ENCODE measurements around the gene CBY3.
"Not testable (repeated sequence)": the region's sequence is repeated elsewhere in the genome, so short reads cannot be mapped to it uniquely, and the experiment has no call there.

CBY3 gene

GRCh38 chr5:179668391-179668790, 12.4 kb downstream of the CBY3 start:
- DNase-seq, result no peak

DNA sequence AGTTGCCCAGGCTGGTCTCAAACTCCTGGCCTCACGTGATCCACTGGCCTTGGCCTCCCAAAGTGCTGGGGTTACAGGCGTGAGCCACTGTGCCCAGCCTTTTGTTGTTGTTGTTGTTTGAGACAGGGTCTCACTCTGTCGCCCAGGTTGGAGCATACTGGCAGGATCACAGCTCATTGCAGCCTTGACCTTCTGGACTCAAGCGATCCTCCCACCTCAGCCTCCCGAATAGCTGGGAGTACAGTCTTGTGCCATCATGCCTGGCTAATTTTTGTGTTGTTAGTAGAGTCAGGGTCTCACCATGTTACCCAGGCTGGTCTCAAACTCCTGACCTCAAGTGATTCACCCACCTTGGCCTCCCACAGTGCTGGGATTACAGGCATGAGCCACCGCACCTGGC, 19.2 kb downstream of the CBY3 start:
- not testable (repeated sequence) for DNase-seq

DNA sequence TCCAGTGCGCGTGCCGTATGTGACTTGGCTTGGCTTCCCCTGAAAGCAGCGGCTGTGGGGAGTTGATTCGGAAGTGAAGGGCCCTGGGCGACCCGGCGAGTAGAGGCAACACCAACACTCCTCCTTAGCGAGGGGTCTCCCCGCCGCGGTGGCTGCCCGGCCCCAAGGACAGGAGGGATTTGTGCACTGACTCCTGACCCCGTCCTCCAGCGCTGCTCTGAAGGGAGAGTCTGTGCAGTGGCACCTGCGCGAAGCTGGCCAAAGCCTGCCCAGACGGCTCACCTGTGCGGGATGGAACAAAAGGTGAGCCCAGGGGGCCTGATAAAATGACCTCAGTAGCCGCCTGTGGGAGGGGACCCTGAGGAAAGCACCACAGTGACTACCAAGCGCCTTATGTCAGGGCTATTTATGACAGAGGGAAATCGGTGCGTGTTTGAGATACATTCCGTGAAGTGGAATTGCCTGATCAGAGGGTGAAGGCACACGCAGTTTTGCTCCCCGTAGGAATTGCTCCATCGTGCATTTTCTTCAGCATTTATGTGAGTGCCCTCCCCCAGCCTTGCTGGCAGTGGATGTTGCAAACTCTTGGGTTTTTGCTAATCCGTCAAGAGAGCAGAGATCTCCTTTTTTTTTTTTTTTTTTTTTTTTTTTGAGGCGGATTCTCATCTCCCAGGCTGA, 22.5 kb downstream of the CBY3 start:
- DNase-seq, result not testable (repeated sequence)

GRCh38 chr5:179657302-179658178, 23.3 kb downstream of the CBY3 start:
- DNase-seq, result not testable (repeated sequence)

DNA sequence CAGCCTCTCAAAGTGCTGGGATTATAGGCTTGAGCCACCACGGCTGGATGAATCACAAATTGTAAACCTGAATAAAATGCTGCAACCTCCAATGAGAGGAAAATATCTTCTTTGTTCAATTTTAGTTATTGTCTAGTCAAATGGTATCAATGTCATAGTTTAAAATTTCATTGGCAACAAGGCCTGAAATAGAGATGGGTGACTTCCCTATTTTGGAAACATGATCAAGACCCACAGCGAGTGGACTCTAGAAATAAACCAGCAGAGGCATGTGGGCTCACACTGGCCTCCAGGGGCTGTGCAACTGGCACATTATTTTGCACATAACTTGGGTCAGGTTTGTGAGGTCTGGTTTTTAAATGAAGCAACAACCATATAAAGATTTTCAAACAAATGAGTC, 27.7 kb downstream of the CBY3 start:
- DNase-seq, result not testable (repeated sequence)

DNA sequence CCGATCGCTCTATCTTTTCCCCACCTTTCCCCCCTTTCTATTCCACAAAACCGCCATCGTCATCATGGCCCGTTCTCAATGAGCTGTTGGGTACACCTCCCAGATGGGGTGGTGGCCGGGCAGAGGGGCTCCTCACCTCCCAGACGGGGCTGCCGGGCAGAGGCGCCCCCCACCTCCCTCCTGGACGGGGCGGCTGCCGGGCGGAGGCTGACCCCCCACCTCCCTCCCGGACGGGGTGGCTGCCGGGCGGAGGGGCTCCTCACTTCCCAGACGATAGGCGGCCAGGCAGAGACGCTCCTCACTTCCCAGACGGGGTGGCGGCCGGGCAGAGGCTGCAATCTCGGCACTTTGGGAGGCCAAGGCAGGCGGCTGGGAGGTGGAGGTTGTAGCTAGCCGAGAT, 30.6 kb downstream of the CBY3 start:
- DNase-seq, result not testable (repeated sequence)

GRCh38 chr5:179649166-179649703, 31.6 kb downstream of the CBY3 start:
- not testable (repeated sequence) for DNase-seq

GRCh38 chr5:179648410-179648809, 32.4 kb downstream of the CBY3 start:
- DNase-seq, result no peak

DNA sequence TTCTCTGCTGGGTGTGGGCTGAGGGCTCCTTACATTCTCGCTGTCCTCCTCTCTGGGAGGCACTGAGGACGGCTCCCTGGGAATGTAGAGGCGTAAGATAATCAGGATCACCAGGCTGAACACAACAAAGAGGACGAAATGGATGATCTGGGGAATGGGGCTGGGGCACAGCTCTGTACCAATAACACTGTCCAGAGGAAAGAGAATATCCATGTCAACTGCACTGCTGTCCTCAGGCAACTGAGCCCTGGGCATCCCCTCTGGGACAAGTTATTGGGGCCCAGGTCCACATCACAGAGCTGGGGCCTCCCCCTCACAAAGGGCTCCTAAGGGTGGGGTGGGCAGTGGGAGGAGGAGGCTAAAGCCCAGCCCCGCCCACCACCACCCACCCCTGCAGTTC, 36.1 kb downstream of the CBY3 start:
- DNase-seq, result not testable (repeated sequence)

GRCh38 chr5:179643141-179643920, 37.5 kb downstream of the CBY3 start:
- DNase-seq, result not testable (repeated sequence)

DNA sequence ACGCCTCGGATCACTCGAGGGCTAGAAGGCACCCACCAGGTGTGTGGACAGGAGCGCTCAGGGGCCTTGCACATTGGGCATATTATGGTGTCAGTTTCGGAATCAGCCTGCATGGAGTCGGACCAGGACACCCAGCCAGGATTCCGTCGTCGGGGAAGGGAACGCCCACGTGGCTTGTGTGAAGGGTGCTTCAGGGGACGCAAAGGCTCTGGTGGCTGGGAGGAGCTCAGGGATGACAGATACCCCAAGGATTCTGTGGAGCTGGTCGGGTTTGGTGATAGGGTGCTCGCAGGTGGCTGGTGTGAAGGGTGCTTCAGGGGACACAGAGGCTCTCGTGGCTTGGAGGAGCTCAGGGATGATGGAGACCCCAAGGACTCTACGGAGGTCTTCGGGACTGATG, 38.2 kb downstream of the CBY3 start:
- not testable (repeated sequence) for DNase-seq

DNA sequence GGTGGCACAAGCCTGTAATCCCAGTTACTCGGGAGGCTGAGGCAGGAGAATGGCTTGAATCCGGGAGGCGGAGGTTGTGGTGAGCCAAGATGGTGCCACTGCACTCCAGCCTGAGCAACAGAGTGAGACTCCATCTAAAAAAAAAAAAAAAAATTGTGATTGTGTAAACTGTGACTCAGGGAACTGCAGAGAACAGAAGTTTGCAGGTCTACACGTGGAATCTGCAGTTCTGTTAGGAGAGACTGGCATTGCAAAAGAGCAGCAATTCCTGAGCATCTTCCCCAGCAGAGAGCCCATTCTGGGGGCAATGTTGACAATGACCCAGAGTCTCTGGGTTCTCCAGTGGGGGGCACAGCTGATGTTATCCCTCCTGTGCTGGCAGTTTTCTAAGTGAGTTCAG, 39.1 kb downstream of the CBY3 start:
- DNase-seq, result not testable (repeated sequence)

GRCh38 chr5:179639296-179639695, 41.5 kb downstream of the CBY3 start:
- DNase-seq, result not testable (repeated sequence)

GRCh38 chr5:179634370-179635172, 46.3 kb downstream of the CBY3 start:
- DNase-seq, result not testable (repeated sequence)

GRCh38 chr5:179633501-179634369, 47.1 kb downstream of the CBY3 start:
- not testable (repeated sequence) for DNase-seq

All from right forelimb (tissue), 1 donor.